ENCODE data around the gene BRD9.

- TF ChIP-seq, protein P1, sequence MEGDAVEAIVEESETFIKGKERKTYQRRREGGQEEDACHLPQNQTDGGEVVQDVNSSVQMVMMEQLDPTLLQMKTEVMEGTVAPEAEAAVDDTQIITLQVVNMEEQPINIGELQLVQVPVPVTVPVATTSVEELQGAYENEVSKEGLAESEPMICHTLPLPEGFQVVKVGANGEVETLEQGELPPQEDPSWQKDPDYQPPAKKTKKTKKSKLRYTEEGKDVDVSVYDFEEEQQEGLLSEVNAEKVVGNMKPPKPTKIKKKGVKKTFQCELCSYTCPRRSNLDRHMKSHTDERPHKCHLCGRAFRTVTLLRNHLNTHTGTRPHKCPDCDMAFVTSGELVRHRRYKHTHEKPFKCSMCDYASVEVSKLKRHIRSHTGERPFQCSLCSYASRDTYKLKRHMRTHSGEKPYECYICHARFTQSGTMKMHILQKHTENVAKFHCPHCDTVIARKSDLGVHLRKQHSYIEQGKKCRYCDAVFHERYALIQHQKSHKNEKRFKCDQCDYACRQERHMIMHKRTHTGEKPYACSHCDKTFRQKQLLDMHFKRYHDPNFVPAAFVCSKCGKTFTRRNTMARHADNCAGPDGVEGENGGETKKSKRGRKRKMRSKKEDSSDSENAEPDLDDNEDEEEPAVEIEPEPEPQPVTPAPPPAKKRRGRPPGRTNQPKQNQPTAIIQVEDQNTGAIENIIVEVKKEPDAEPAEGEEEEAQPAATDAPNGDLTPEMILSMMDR (IDR thresholded peaks at IDR 0.05) = no peak
- TF ChIP-seq POLR2A (IDR thresholded peaks at IDR 0.05) = no peak
Observed at GRCh38 chr5:855771-856530, 36.6 kb downstream of the BRD9 start.

Data from tibial nerve (tissue), 3 donors.